NT2/D1 (cell line): ENCODE data around the gene CACNG4.
A peak's percentile ranks its signal among the peaks of the same experiment; 100 is the strongest.

Experiments
- DNase-seq: peaks from one replicate; pipeline ENCODE4 v3.0.0-alpha.2; 2011; ENCODE audit warnings: low read depth, low spot score
- H3K27me3 ChIP-seq: 2 replicates; pipeline ENCODE4 v1.6.0; 2011; ENCODE audit warnings: mild to moderate bottlenecking; ENCODE audit not compliant: insufficient read length, insufficient read depth
- H3K36me3 ChIP-seq: 2 replicates; pipeline ENCODE4 v1.6.1; 2011; ENCODE audit warnings: mild to moderate bottlenecking, low read length, mixed read lengths; ENCODE audit not compliant: insufficient read depth, insufficient read length
- H3K4me1 ChIP-seq: 2 replicates; pipeline ENCODE4 v1.5.1; 2011; ENCODE audit not compliant: insufficient read depth, insufficient read length
- H3K4me3 ChIP-seq: 2 replicates; pipeline ENCODE4 v1.5.1; 2011; ENCODE audit warnings: low read depth; ENCODE audit not compliant: insufficient read length
- H3K9ac ChIP-seq: 2 replicates; pipeline ENCODE4 v1.6.0; 2011; ENCODE audit warnings: low read depth; ENCODE audit not compliant: insufficient read length
- H3K9me3 ChIP-seq: 2 replicates; pipeline ENCODE4 v1.5.1; 2011; ENCODE audit warnings: mild to moderate bottlenecking, low read length; ENCODE audit not compliant: insufficient read depth
- SUZ12 ChIP-seq: IDR thresholded peaks from 2 replicates; pipeline ENCODE4 v1.6.1; 2011; ENCODE audit not compliant: insufficient read length, insufficient read depth; ENCODE audit errors: extremely low read depth
- YY1 ChIP-seq: IDR thresholded peaks from 2 replicates; pipeline ENCODE4 v1.6.1; 2011; ENCODE audit not compliant: insufficient read length, insufficient read depth
- ZNF274 ChIP-seq: IDR thresholded peaks from 2 replicates; pipeline ENCODE4 v1.6.1; 2011; ENCODE audit warnings: mild to moderate bottlenecking, low read depth, low read length

CACNG4 gene

GRCh38 chr17:66950886-66951604, 13.5 kb upstream of the CACNG4 start:
- H3K4me1 ChIP-seq = peaks cover 36% of the 10 kb centered on the region
- no peak for DNase-seq
- H3K4me3 ChIP-seq = no peak overlapping the region
- H3K27me3 ChIP-seq = no peaks in the 10 kb centered on the region
- peak overlapping the region; percentile 58 for H3K9ac ChIP-seq
- H3K9me3 ChIP-seq = peaks cover 29% of the 10 kb centered on the region; the same call in 1 of the 2 replicates
- no peak for TF ChIP-seq ZNF274
- TF ChIP-seq YY1 = no peak
- no peak for TF ChIP-seq SUZ12
- H3K36me3 ChIP-seq = no peaks in the 10 kb centered on the region

- Histone ChIP-seq H3K4me3 (no peak overlapping the region), H3K27me3 (no peaks in the 10 kb centered on the region), H3K4me1 (peaks cover 36% of the 10 kb centered on the region), H3K36me3 (no peaks in the 10 kb centered on the region), H3K9me3 (peaks cover 29% of the 10 kb centered on the region; the same call in 1 of the 2 replicates), H3K9ac (peak overlapping the region; percentile 58)
- TF ChIP-seq SUZ12 = no peak
- no peak for TF ChIP-seq ZNF274
- no peak for TF ChIP-seq YY1
- no peak for DNase-seq
These were observed 12.9 kb upstream of the CACNG4 start for GRCh38 chr17:66951605-66951953.

- peak; percentile 86 for DNase-seq
- H3K9me3 ChIP-seq = peaks cover 29% of the 10 kb centered on the region; the same call in 1 of the 2 replicates
- H3K27me3 ChIP-seq = no peaks in the 10 kb centered on the region
- no peaks in the 10 kb centered on the region for H3K36me3 ChIP-seq
- TF ChIP-seq YY1 (no peak), ZNF274 (no peak), SUZ12 (no peak)
- H3K4me1 ChIP-seq = peaks cover 34% of the 10 kb centered on the region
- H3K4me3 ChIP-seq = no peak overlapping the region
- peak overlapping the region; percentile 61 for H3K9ac ChIP-seq
These were observed 12.4 kb upstream of the CACNG4 start for GRCh38 chr17:66952031-66952524.

- H3K36me3 ChIP-seq = no peaks in the 10 kb centered on the region
- peak overlapping the region; percentile 61 for H3K9ac ChIP-seq
- peaks cover 38% of the 10 kb centered on the region for H3K4me1 ChIP-seq
These were observed 11.6 kb upstream of the CACNG4 start for GRCh38 chr17:66952681-66953629.

DNA sequence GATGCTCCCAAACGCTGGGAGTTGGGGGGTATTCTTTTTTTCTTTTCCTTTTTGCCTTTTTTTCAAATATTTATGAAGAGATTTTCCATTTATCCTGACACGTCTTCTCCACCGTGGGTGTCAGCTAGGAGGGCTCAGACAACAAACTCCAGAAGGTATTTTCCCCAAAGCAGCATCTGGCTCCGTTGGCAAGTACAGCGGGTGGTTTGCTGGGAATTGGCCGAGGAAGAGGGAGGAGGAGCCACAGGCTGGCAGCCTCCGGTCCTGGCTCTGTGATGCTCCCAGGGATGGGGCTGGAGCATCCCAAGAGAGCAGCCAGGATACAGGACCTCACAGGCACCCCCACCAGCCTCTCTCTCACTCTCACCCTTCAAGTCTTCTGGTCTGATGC, 10.9 kb upstream of the CACNG4 start:
- no peak for DNase-seq
- H3K36me3 ChIP-seq = no peaks in the 10 kb centered on the region
- TF ChIP-seq YY1 (no peak), ZNF274 (no peak), SUZ12 (no peak)
- H3K9ac ChIP-seq = no peak overlapping the region
- H3K4me1 ChIP-seq = peaks cover 38% of the 10 kb centered on the region
- H3K4me3 ChIP-seq = no peak overlapping the region
- peaks cover 27% of the 10 kb centered on the region; the same call in 1 of the 2 replicates for H3K9me3 ChIP-seq
- no peaks in the 10 kb centered on the region for H3K27me3 ChIP-seq

More at GRCh38 chr17:66952681-66953629, 11.6 kb upstream of the CACNG4 start:
- TF ChIP-seq SUZ12 = no peak
- no peaks in the 10 kb centered on the region for H3K27me3 ChIP-seq
- no peak overlapping the region for H3K4me3 ChIP-seq
- DNase-seq = no peak
- peaks cover 29% of the 10 kb centered on the region; the same call in 1 of the 2 replicates for H3K9me3 ChIP-seq

GRCh38 chr17:66954632-66955031, 9.9 kb upstream of the CACNG4 start:
- Histone ChIP-seq H3K27me3 (no peaks in the 10 kb centered on the region), H3K4me1 (peaks cover 39% of the 10 kb centered on the region), H3K4me3 (no peak overlapping the region), H3K36me3 (no peaks in the 10 kb centered on the region), H3K9ac (no peak overlapping the region), H3K9me3 (peaks cover 17% of the 10 kb centered on the region; the same call in 1 of the 2 replicates)
- TF ChIP-seq YY1 = no peak
- no peak for TF ChIP-seq SUZ12
- TF ChIP-seq ZNF274 = no peak
- DNase-seq = no peak

- TF ChIP-seq YY1 (no peak), ZNF274 (no peak), SUZ12 (no peak)
- no peak overlapping the region for H3K9ac ChIP-seq
- peaks cover 5% of the 10 kb centered on the region; the same call in 1 of the 2 replicates for H3K9me3 ChIP-seq
- H3K4me3 ChIP-seq = no peak overlapping the region
- peaks cover 3% of the 10 kb centered on the region for H3K36me3 ChIP-seq
- no peaks in the 10 kb centered on the region for H3K27me3 ChIP-seq
- peaks cover 35% of the 10 kb centered on the region for H3K4me1 ChIP-seq
- DNase-seq = no peak
These were observed 8.7 kb upstream of the CACNG4 start for GRCh38 chr17:66955821-66956220.
